GM18868 (cell line): Measurements from ENCODE around the gene CD300E.

Experiments
- ATAC-seq: cut with Tn5 transposase; IDR thresholded peaks from one replicate; pipeline ENCODE4 v1.9.1; 2021; ENCODE audit warnings: mild to moderate bottlenecking, moderate library complexity; ENCODE audit not compliant: unreplicated experiment

The CD300E gene, protein sequence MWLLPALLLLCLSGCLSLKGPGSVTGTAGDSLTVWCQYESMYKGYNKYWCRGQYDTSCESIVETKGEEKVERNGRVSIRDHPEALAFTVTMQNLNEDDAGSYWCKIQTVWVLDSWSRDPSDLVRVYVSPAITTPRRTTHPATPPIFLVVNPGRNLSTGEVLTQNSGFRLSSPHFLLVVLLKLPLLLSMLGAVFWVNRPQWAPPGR

DNA sequence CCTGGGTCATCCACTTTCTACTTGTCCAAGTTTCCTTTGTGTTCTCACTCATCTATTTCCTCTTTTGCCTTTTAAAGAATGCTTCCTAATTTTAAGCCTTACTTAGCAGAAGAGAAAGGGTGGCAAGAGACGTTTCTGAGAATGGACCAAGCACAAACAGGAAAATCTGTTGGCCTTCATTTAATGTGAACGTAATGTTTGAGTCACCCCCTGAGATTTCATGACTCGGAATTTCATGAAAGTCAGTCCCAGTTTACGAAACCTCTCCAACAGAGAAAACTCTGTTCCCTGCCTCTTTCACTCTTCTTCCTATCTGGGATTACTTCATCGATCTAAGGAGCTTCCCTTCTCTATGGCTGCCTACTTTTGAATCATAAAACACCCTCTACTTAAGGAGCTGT is at the start of gene CD300E:
Gene CD300E (minus strand): TSS at position 46 of the 401 bp plus-strand sequence. CDS start 117 bp downstream, outside the sequence.
- ATAC-seq = no peak

DNA sequence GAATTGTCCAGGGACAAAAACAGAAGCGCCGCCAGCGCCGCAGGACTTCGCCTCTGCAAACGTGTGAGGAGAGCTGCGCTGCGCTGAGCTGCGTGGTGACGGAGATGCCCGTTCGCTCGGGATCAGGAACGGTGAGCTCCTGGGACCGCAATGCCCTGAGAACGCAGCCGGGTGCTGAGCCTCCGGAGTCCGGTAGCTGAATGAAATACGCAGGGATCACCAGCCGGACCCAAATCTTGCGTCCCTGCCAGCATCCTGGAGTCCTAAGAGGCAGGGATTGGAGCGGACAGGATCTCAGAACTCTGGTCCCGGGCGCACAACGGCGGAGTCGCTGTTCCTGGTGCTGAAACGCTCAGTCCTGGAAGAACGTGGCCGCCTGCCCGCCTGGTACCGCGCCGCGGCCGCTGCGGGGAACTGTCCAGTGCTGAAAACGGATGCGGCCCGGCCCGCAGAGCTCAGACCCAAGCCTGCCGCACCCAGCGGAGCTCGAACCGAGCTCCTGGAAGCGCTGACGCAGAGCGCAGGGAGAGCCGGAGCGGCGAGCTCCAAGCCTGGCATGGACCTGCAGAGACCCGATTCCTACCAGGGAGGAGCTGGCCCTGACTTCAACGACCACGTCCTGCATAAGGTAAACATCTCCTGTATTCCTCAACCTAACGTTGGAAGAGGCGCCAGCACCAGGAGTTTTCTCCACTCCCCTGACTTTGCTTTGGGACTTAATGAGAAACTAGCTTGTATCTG is 47.7 kb upstream of the CD300E start:
- no peak for ATAC-seq

GRCh38 chr17:74670329-74670728 is 46.8 kb upstream of the CD300E start:
- ATAC-seq = no peak

- no peak for ATAC-seq
These were observed 40.0 kb upstream of the CD300E start for GRCh38 chr17:74663561-74663960.

- ATAC-seq = no peak
These were observed 36.4 kb upstream of the CD300E start for GRCh38 chr17:74659889-74660288.

DNA sequence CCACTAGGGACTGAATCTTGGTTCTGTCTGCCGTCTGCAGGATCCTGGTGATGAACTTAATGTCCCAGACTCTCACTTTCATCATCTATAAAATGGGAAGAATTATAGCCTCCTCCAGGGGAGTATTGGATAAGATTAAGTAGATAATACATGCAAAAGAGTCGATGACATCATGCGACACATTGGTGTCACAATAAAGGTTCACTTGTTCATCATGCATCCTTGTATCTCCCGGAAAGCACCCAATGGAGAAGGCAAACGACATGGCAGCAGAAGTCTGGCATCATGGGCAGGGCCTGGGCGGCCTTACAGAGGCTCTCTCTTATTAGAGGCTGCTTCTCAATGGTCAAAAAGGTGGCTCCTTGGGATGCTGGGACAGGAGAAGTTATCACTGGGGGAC is 35.1 kb upstream of the CD300E start:
- no peak for ATAC-seq

DNA sequence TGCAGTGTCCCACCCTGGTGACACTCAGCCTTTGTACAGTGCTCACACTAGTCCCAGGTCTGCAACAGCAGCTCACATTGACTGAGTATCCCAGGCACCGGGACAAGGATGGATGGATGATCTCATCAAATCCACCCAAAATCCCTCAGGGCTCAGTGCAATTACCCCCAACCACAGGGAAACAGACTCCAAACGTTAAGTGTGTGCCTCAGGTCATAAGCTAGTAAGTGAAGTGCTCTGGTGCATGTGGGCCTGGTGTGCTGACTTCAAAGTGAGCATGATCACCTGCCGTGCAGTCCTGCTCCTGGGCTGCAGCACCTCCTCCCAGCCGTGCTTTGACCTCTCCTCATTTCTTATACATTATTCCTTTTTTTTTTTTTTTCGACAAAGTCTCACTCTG is 31.2 kb upstream of the CD300E start:
- ATAC-seq = no peak

- ATAC-seq = no peak
These were observed 28.5 kb upstream of the CD300E start for GRCh38 chr17:74652020-74652419.

DNA sequence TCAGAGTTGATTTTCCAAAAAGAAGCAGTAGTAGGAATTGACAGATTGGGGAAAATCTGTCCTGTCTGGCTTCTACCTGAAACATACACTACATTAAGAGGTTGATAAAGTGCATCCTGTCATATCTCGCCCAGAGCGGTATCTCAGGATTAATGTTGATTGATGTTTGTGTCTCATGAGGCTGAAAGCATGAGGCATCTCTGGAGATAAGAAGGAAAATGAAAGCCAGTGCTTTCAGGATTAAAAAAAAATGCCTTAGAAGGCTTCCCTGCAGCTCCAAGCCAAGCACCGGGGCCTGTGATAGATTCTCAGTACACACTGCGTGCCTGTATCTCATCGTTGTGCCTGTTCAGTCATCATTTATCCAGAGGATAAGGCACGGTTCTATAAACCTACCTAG is 26.4 kb upstream of the CD300E start:
- no peak for ATAC-seq

DNA sequence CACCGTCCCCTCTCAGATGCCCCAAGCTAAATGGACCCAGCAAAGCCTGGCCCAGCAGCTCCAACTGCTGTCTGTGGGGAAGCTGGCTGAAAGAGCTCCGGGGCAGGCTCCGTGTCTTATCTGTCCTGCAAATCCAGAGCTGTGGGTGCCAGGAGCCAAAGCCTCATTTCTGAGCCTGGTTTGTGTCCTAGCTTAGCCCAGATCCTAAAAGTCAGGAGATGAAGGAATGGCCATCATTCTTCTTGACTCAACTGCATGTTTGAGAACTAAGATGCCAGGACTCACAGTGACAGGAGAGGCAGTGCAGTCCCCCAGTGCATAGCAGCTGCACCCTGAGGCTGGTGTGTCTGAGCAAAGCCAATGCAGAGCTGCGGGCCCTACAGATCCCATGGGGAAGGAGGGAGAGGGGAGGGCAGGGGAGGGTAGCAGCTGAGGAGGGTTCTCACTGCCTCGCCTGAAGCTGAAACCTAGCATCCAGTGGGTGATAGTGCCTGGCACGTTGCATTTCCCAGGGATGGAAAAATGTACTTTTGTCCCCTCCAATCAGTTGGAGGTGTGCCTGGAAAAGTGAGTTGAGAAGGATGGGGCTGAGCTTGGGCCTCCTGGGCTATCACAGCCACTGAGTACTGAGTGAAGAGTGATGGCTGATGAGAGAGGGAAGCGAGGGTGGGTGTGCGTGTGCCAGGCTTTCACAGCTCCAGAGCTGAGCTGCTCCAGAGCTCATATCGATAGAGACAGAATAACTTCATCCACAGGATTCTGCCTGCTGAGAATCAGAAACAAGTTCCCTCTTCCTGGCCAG is 24.5 kb upstream of the CD300E start:
- no peak for ATAC-seq

GRCh38 chr17:74646231-74646630 is 22.7 kb upstream of the CD300E start:
- no peak for ATAC-seq

DNA sequence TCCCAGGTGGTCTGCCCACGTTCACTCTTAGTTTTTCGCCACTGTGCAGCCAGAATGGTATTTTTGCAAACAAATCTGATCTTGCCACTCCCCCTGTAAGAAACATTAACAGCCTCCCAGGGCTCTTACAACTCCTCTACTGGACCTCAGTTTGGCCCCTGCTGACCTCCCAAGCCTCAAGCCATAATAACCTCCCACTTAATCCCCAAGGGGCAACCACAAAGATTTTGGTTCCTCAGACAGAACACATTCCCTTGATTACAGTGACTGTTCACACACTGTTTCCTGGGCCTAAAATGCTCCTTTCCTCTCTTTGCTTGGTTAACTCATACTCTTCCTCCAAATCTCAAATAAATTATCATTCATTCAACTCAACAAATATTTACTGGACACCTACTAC is 21.5 kb upstream of the CD300E start:
- no peak for ATAC-seq

DNA sequence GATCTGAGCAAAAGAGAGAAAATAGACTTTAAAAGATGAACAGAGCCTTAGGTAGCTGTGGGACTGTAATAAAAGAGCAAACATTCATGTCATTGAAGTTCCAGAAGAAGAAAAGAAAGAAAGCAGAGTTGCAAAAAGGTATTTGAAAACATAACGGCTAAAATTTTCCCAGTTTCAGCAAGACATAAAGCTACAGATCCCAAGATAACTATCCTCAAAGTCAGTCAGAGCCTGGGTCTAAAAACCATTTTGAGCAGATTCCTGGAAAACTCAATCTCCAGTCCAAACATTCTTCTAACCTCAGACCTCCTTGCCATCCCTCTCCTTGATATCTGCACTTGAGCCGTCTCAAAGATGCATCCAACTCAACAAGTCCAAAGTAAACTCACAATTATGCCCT is 20.9 kb upstream of the CD300E start:
- ATAC-seq = no peak

DNA sequence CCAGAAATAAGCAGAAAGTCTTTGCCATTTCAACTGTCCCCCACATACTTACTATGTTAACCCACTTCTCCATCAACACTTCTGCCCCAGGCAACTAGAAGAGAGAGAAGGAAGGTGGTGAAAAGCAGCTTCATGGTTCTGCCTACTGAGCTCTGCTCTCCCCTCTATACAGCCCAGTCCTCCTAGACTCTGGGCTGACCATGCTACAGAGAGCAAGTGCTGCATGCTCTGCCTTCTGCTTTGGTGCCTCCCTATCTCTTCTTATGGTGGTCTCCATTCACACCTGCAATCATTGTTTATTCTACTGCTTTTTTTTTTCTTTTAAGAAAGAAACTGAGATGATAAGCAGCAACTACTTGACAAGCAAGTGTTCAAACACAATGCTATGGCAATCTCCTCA is 20.3 kb upstream of the CD300E start:
- ATAC-seq = no peak

DNA sequence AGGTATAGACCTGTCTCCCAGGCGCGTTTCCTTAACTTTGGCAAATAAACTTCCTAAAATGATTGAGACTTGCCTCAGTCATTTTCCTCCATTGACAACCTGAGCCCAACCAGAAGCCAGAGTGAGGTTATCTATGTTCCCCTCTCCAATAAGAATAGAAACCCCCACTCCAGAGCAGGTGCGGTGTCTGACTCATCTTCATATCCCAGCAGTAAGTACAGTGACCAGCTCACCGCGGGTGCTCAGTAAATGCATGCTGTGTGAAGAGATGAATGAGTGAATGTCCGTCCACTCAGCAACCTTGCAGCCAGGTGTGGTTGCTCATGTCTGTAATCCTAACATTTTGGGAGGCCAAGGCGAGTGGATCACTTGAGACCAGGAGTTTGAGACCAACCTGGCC is 19.5 kb upstream of the CD300E start:
- no peak for ATAC-seq

DNA sequence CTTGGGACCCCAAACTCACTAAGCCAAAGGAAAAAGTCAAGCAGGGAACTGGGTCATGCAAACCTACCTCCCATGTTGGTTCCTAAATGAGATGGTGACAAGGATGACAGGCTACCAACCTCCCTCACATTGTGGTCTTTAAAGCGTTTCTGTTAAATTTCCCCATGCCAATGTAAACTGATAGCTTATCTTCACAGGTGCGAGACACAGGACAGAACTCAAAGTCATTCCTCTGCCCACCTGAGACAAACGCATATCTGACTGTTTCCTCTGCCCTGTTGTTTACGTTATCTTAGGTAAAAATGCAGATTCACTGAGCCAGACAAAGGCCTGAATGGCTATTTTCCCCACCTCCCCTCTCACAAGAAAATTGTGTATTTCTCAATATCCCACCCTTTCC is 19.0 kb upstream of the CD300E start:
- ATAC-seq = no peak

GRCh38 chr17:74641958-74642298 is 18.4 kb upstream of the CD300E start:
- ATAC-seq = no peak

DNA sequence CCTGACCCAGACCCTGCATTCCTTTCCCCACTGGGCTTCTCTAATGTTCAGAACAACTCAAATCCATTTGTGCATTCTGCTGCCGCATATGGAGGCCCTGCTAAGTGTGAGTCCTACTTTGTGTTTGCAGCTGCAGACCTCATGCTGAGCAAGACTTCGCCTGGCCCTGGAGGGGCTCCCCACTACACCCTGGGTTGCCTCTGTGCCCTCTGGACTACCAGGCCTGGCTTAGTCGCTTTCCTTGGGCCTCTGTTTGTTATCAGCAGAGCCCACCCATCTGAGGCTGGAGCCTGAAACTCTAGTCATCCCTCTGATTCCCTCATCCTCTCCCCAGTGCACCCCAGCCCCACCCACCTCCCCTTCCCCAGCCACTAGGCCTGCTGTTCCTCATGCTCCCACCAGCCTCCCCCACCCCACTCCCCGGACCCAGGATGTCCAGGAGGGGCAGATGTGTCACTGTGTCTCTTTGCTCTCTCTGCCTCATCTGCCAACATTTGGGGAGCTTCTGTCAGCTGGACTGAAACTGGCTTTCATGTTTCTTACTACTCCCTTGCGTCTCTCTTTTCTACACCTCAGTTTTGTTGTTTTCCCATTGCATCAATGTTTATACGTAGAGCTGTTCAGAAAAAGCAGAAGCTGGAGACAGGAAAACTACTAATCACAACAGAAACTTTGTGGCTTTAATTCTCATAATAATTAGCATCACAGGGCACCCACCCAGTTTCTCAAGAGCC is 17.9 kb upstream of the CD300E start:
- no peak for ATAC-seq

- ATAC-seq = no peak
These were observed 16.2 kb upstream of the CD300E start for GRCh38 chr17:74639704-74640151.

- ATAC-seq = no peak
These were observed 14.4 kb upstream of the CD300E start for GRCh38 chr17:74637926-74638325.

GRCh38 chr17:74637265-74637664 is 13.7 kb upstream of the CD300E start:
- ATAC-seq = no peak
